UCSD-AML1 (cell line): Measurements from ENCODE around the gene PHC1.
A peak's percentile ranks its signal among the peaks of the same experiment; 100 is the strongest.
"Not testable (repeated sequence)": the region's sequence is repeated elsewhere in the genome, so short reads cannot be mapped to it uniquely, and the experiment has no call there.

ENCODE experiments used
- DNase-seq: peaks from one replicate; lab custom pipeline; 2025; ENCODE audit not compliant: unreplicated experiment; lab: John Stamatoyannopoulos, UW

The PHC1 gene

DNA sequence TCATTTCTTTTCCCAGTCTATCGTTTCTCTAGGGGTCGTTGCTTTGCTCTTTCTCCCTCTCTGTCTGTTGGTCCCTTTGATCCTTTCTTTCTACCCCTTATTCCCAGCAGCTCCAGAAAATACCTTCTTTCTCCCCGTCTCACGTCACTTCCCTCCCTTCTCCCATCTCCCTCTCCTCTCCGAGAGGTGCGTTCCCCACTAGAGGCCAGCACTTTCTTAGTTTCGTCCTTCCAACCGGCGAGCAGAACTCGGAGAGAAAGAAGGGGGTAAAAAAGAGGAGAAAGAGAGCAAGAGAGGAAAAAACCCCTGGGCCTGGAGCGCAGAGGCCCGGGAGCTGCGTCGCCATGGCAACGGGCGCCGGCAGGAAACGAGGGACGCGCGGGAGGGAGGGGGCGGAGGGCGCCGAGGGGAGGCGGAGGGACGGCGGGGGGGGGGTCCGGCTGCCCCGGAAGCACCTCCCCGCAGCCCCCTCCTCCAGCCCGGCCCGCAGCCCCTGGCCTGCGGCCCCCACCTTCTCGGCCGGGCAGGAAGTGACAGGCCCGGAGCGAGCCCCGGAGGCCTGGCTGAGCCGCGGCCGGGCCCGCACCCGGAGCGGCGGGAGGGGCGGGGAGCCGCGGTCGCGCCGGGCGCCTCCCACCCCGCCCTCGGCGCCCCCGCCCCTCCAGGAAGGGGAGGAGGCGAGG lies at the start of gene PHC1:
TSS of gene PHC1 (plus strand) at position 477 of the 683 bp plus-strand sequence. CDS start 3,169 bp downstream, outside the sequence.
- peak; percentile 79 for DNase-seq

GRCh38 chr12:8866429-8866828 lies 47.9 kb upstream of the PHC1 start:
- no peak for DNase-seq

DNA sequence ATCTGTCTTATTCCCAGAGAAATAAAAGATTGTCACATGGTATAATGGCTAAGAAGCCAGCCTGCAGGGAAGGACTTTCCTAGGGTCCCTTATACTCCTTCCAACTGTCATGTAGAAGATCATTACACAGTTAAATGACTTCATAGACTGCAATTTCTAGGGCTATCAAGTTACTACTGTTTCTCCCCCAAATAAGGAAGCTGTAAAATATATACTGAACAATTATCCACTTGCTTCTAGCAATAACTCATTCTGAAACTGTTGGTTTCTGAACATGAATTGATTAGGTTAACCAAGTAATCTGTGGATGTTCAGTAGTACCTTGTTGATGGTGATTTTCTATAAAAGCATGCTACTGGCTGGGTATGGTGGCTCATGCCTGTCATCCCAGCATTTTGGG lies 47.3 kb upstream of the PHC1 start:
- no peak for DNase-seq

GRCh38 chr12:8867786-8868185 lies 46.5 kb upstream of the PHC1 start:
- DNase-seq, result no peak

DNA sequence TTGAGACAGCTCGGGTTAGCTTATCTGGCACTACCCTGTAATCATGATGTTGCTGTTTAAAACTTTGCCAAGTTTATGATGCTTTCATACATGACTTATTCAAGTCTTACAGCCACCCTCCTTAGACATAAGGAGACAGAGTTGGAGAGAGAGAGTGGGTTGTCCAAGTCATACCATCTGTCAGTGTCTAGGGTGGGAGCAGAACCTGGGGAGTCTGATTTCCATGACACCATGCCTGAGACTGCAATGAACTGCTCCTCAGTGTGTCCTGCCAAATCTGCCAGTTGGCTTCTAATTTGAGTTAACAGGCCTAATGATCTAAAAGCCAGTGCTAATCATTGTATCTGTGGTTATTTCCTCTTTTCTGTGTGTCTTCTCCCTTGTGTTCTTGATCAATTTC lies 43.7 kb upstream of the PHC1 start:
- DNase-seq, result no peak

- no peak for DNase-seq
These were observed 43.2 kb upstream of the PHC1 start for GRCh38 chr12:8871068-8871467.

- no peak for DNase-seq
These were observed 37.4 kb upstream of the PHC1 start for GRCh38 chr12:8876887-8877286.

DNA sequence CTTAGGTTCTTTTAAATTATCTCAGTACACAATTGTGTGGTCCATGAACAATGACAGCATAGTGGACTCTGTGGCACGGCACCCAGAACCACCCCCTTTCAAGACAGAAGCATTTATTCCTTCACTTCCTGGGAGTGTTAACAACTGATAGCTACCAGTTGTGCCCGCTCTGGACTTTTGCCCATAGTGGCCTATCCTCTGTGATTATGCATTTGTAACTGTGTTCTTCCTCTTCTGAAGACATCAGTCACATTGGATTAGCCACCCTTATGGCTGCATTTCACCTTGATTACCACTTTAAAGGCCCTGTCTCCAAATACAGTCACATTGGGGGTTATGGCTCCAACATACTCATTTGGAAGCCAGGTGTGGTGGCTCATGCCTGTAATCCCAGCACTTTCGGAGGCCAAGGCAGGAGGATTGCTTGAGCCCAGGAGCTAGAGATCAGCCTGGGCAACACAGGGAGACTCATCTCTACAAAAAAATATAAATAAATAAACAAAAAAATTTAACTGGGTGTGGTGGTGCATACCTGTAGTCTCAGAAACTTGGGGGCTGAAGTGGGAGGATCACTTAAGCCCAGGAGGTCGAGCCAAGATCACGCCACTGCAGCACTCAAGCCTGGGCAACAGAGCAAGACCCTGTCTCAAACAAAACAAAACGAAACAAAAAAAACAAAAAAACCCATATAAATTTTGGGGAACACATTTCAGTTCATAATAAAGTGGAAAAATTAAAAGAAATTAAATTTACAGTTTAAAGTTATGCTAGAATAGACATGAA lies 27.6 kb upstream of the PHC1 start:
- DNase-seq, result no peak

GRCh38 chr12:8887285-8887715 lies 27.0 kb upstream of the PHC1 start:
- no peak for DNase-seq

GRCh38 chr12:8890313-8891085 lies 23.8 kb upstream of the PHC1 start:
- DNase-seq, result peak; percentile 15

DNA sequence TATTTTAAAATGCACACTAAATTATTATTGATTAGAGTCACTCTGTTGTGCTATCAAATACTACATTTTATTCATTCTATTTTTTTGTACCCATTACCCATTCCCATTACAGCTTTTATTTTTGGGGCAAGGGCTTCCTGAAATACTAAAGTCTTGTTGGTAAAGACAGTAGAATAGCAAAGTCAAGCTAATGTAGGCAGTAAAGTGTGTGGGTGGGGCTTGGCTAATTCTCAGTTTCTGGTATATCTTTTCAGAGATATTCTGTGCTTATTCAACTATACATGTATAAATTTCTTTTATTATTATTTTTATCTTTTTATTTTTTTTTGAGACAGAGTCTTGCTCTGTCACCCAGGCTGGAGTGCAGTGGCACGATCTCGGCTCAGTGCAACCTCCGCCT lies 22.3 kb upstream of the PHC1 start:
- no peak for DNase-seq

DNA sequence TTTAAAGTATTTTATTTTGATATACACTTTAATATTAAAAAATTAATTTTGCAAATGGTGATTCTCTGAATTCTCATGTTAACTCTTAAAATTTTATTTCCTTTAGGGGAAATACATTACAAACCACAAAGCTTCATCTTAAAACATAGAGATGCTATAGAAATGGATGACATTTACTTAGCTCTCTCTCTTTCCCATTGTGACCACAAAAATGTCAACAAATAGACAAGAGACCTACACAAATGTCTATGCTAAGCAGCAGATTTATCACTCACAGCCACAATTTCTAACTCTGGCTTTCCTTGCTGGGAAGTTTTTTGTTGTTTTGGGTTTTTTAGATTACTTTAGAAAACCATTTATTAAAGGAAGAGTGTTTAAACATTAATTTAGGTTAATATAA lies 19.9 kb upstream of the PHC1 start:
- DNase-seq, result no peak

DNA sequence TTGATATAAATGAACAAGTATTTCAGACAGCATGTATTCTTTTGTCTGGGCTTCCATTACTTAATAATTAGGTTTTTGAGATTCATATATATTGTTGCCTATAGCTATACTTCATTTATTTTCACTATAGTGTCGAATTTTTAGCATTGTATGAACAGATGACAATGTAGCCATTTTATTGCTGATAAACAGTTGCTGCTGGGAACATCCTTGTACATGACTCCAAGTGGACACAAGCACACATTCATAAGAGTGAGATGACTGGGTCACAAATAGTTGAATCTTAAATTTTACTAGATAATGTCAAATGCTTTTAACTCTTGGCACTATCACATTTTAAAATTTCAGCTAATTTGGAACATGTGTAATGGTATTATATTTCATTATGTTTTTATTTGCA lies 19.3 kb upstream of the PHC1 start:
- DNase-seq, result no peak

DNA sequence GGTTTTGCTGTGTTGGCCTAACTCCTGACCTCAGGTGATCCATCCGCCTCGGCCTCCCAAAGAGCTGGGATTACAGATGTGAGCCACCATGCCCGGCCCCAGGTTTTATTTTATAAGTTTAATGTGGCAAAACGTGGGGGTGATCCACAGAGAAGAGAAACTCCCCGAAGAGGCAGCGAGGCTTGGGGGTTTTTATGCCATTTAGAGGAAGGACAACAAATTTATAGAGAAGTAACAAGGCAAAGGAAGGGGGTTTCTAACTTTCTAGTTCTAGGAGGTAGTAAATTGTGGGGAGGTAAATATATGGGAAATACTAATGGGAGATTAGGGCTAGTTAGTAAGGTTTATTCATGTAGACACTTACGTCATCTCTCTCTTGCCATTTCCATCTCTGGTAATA lies 17.2 kb upstream of the PHC1 start:
- DNase-seq, result no peak

GRCh38 chr12:8899830-8900229 lies 14.5 kb upstream of the PHC1 start:
- no peak for DNase-seq

- DNase-seq, result not testable (repeated sequence)
These were observed 11.6 kb upstream of the PHC1 start for GRCh38 chr12:8902703-8903102.

- DNase-seq, result no peak
These were observed 10.7 kb upstream of the PHC1 start for GRCh38 chr12:8903646-8904045.

DNA sequence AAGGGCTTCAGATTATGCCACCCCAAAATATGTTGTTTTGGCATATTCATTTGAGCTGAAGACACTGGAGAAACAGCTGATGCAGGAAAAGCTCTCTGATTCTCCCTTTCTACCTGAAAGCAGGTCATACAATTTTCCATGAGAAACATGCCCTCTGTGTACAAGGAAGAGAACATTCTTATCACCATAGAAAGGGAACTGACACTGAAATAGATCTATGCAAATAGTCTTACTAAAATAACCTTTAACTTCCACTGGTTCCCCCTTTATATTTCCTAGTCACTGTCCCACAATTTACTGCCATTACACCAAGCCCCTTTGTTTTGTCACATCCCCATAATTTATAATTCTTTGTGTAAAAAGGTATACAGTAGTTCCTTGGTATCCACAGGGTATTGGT lies 9.6 kb upstream of the PHC1 start:
- no peak for DNase-seq

DNA sequence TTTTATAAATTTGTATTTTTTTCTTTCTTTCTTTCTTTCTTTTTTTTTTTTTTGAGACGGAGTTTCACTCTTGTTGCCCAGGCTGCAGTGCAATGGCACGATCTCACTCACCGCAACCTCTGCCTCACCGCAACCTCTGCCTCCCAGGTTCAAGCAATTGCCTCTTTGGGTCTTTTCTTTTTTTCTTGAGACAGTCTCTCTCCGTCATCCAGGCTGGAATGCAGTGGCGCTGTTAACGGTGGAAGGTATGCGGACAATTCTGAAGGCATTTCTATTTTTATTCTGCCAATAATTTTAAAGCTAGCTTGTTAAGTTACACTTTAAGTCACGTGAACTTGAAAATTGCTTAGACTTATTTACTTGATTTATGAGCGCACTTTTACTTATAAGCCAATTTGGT lies 8.8 kb upstream of the PHC1 start:
- DNase-seq, result no peak

GRCh38 chr12:8906266-8907180 lies 7.8 kb upstream of the PHC1 start:
- no peak for DNase-seq

DNA sequence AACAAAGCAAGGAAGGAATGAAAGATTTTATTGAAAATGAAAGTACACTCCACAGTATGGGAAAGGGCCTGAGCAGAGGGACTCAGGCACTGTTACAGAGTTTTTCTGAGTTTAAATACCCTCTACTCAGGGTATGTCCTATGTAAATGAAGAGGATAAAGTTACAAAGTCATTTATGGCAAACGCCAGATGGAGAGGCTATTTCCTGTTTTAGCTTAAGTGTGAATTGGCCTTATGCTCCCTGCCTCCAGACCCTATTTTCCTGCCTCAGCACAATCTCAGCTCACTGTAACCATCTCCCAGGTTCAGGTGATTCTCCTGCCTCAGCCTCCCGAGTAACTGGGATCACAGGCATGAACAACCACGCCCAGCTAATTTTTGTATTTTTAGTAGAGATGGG lies 6.8 kb upstream of the PHC1 start:
- DNase-seq, result no peak
